Body of pancreas (tissue), 4 donors: ENCODE results near the gene ZNF273. TPM values are rescaled to one million over a fixed set of nuclear protein-coding genes. Genes with fewer than 3 reads are reported as not detected.

Source experiments
- ATAC-seq: fragments of 150-250 bp; one replicate; pipeline ENCODE4 v1.9.1; 2016
- DNase-seq, 4 donors: peaks; one replicate each; pipeline ENCODE4 v3.0.0-alpha.2; 2019
- H3K27ac ChIP-seq, 4 donors: fragments of 200-600 bp; sonication (generic); 1 replicate in 3 of 4; 2 replicates in 1 of 4; pipeline versions ENCODE4 v1.5.1 to v1.6.1; 2016 to 2019; ENCODE audit warnings: mild to moderate bottlenecking in 1 of 4, mixed read lengths in 1 of 4, moderate library complexity in 1 of 4
- H3K27me3 ChIP-seq, 2 donors: fragments of 200-600 bp; sonication (generic); one replicate each; pipeline ENCODE4 v1.6.0; 2016; ENCODE audit warnings: mild to moderate bottlenecking in 1 of 2
- H3K36me3 ChIP-seq, 2 donors: fragments of 200-600 bp; sonication (generic); replicated peaks in 1 of 2; 2 replicates each; pipeline ENCODE4 v1.5.1; 2016; ENCODE audit warnings: low read depth in 2 of 2; ENCODE audit not compliant: insufficient read depth in 1 of 2
- H3K4me1 ChIP-seq: fragments of 200-600 bp; sonication (generic); one replicate; pipeline ENCODE4 v1.6.0; 2016
- H3K4me3 ChIP-seq, 2 donors: fragments of 200-600 bp; sonication (generic); 1 replicate in 1 of 2; 2 replicates in 1 of 2; pipeline ENCODE4 v1.5.1; 2016 to 2019
- H3K9me3 ChIP-seq, 3 donors: fragments of 200-600 bp; sonication (generic); 1 replicate in 2 of 3; 2 replicates in 1 of 3; pipeline ENCODE4 v1.5.1; 2016
- POLR2A ChIP-seq, 3 donors: fragments of 450-650 bp; IDR thresholded peaks; one replicate each; pipeline ENCODE4 v1.6.1; 2016; ENCODE audit warnings: antibody characterized with exemption in 3 of 3, mild to moderate bottlenecking in 2 of 3
- whole genome bisulfite sequencing, 2 donors: methylation state at CpG; one replicate each; pipeline ENCODE4 v1.1.5; 2017; 5-methylcytosine and 5-hydroxymethylcytosine counted together
- intact Hi-C: fragments of 100-400 bp; cut with DNase I; formaldehyde crosslinking; loops from one replicate; pipeline ENCODE4 v1.15.1; 2023
- total RNA-seq, 2 donors: library from RNA; depleted of rRNA; stranded (reverse); fragments of >200 nt; gene quantifications; one replicate each; pipeline ENCODE4 v1.1.0, GENCODE V29; 2016
- TF ChIP-seq, protein P1 (sequence below), 7 experiments: fragments of 450-650 bp in 4 of 7; fragments of 200-600 bp in 3 of 7; sonication (generic) in 3 of 7; IDR thresholded peaks; one replicate each; pipeline ENCODE4 v1.5.1; 2016 to 2019; ENCODE audit warnings: antibody characterized with exemption in 7 of 7

The ZNF273 gene
- total RNA-seq, 2 donors from 2014 or later: 4.2 to 19.4 TPM

DNA sequence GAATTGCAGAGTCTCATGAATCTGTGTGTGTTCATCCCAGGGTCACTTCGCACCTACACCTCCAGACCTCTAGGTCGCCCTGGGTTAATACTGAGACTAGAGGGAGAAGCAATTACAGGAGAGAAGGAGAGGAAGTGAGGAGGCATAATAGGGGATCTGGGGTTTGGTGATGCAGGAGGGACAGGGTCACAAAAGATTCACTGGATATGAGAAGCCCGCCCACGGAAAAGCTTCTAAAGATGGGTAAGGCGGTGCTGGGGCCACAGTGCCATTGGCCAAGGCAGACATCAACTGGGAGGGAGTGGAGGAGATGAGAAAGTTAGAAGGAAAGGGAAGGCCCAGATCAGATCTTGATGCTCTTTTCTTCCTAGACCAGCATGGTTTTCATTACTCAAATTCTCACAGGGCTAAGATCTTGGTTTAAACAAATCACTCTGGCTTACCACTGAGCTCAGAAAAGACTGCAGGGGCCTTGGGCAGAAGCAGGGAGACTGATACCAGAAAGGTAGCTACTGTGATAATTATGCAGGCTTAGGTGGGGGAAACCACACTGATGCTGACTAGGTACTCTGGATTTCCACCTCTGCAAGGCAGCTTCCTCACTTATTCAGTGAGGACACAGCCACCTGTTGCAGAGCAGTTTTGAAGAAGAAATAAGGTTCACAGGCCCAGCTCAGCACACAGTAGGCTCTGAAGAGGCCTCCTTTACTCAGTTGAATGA, 17.4 kb upstream of the ZNF273 start:
- no peak for ATAC-seq
- H3K9me3 ChIP-seq: no peaks in the 10 kb centered on the region
- WGBS, 2 donors: 82 to 86% methylated on average over 5 of the region's 5 CpGs
- TF ChIP-seq, protein P1, sequence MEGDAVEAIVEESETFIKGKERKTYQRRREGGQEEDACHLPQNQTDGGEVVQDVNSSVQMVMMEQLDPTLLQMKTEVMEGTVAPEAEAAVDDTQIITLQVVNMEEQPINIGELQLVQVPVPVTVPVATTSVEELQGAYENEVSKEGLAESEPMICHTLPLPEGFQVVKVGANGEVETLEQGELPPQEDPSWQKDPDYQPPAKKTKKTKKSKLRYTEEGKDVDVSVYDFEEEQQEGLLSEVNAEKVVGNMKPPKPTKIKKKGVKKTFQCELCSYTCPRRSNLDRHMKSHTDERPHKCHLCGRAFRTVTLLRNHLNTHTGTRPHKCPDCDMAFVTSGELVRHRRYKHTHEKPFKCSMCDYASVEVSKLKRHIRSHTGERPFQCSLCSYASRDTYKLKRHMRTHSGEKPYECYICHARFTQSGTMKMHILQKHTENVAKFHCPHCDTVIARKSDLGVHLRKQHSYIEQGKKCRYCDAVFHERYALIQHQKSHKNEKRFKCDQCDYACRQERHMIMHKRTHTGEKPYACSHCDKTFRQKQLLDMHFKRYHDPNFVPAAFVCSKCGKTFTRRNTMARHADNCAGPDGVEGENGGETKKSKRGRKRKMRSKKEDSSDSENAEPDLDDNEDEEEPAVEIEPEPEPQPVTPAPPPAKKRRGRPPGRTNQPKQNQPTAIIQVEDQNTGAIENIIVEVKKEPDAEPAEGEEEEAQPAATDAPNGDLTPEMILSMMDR (IDR thresholded peaks at IDR 0.05): no peak
- no peak for TF ChIP-seq POLR2A (IDR thresholded peaks at IDR 0.05)
- H3K27me3 ChIP-seq: no peaks in the 10 kb centered on the region
- H3K4me1 ChIP-seq: peaks cover 36% of the 10 kb centered on the region
- no peaks in the 10 kb centered on the region for H3K36me3 ChIP-seq
- intact Hi-C loops: no loop called here
- no peak overlapping the region for H3K4me3 ChIP-seq
- no peak overlapping the region for H3K27ac ChIP-seq
- DNase-seq: no peak

DNA sequence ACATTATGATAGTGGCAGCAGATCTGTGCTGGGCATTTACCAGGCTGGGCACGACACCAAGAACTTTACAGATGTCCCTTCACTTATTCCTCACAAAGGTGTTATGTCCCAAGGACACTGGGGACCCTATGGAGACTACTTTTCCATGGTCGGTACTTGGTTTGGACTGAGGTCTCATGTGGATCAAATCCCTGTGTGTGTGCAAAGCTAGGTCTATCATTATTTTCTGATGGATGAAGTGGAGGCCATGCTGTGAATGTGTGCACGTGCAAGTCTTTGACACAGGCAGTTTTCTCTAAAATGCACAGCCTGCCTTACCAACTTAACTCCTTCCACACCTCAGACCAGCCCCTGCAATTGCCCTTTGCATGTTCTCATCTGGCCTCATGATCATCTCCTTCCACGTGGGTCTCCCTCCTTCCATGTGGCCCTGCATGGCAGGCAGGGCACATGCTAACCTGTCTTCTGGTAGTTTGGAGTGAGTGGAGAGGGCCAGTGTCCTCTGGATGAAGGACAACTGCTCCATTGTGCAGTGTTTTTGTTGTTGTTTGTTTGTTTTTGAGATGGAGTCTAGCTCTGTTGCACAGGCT, 16.0 kb upstream of the ZNF273 start:
- ATAC-seq: no peak
- H3K36me3 ChIP-seq: no peaks in the 10 kb centered on the region
- H3K4me1 ChIP-seq: peaks cover 35% of the 10 kb centered on the region
- no peaks in the 10 kb centered on the region for H3K9me3 ChIP-seq
- H3K27ac ChIP-seq: no peak overlapping the region
- WGBS, 2 donors: 67 to 68% methylated on average over 4 of the region's 4 CpGs
- no peak overlapping the region for H3K4me3 ChIP-seq
- H3K27me3 ChIP-seq: no peaks in the 10 kb centered on the region
- no peak for TF ChIP-seq POLR2A (IDR thresholded peaks at IDR 0.05)
- TF ChIP-seq, protein P1 (IDR thresholded peaks at IDR 0.05): no peak
- intact Hi-C loops: no loop called here
- no peak for DNase-seq

GRCh38 chr7:64887756-64888508, 15.1 kb upstream of the ZNF273 start:
- intact Hi-C loops: no loop called here
- DNase-seq (peak; percentile 52 to 73 (median 62)), ATAC-seq (peak; percentile 67)
- Histone ChIP-seq H3K4me1 (peaks cover 27% of the 10 kb centered on the region), H3K27ac (peak overlapping the region in 1 of 4 donors; percentile 37), H3K9me3 (no peaks in the 10 kb centered on the region), H3K36me3 (no peaks in the 10 kb centered on the region), H3K27me3 (no peaks in the 10 kb centered on the region), H3K4me3 (peak overlapping the region; percentile 32 to 57)
- no peak for TF ChIP-seq POLR2A (IDR thresholded peaks at IDR 0.05)
- TF ChIP-seq, protein P1 (IDR thresholded peaks at IDR 0.05): peak; percentile 36 to 65 (median 52)
- 13 to 17% methylated on average over 10 to 13 of the region's 13 CpGs for WGBS, 2 donors

DNA sequence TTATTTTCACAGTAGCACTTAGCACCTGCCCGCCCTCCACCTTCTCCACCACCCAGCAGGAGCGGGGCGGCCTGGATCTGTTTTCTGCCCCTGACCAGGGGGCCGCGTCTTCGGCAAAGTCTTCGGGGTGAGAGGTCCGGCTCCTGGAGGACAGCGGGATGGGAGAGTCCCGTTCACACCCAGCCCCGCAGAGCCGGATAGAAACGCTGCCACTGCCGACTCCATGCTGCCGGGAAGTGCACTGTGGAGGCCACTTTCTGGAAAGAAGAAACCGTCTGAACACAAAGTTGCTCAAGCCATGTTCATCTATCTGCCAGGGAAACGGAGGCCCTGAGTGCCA, 14.5 kb upstream of the ZNF273 start:
- intact Hi-C loops: no loop called here
- no peaks in the 10 kb centered on the region for H3K9me3 ChIP-seq
- ATAC-seq: peak; percentile 15
- TF ChIP-seq, protein P1 (IDR thresholded peaks at IDR 0.05): no peak
- TF ChIP-seq POLR2A (IDR thresholded peaks at IDR 0.05): no peak
- no peaks in the 10 kb centered on the region for H3K36me3 ChIP-seq
- peaks cover 27% of the 10 kb centered on the region for H3K4me1 ChIP-seq
- 2 to 7% methylated on average over 3 to 17 of the region's 17 CpGs for WGBS, 2 donors
- peak overlapping the region; percentile 32 to 57 for H3K4me3 ChIP-seq
- H3K27ac ChIP-seq: peak overlapping the region in 2 of 4 donors; percentile 26 to 37
- no peaks in the 10 kb centered on the region for H3K27me3 ChIP-seq
- no peak for DNase-seq
